Measurements from ENCODE around the gene UFD1.
A peak's percentile ranks its signal among the peaks of the same experiment; 100 is the strongest.
"Not testable (repeated sequence)": the region's sequence is repeated elsewhere in the genome, so short reads cannot be mapped to it uniquely, and the experiment has no call there.

UFD1 gene

DNA sequence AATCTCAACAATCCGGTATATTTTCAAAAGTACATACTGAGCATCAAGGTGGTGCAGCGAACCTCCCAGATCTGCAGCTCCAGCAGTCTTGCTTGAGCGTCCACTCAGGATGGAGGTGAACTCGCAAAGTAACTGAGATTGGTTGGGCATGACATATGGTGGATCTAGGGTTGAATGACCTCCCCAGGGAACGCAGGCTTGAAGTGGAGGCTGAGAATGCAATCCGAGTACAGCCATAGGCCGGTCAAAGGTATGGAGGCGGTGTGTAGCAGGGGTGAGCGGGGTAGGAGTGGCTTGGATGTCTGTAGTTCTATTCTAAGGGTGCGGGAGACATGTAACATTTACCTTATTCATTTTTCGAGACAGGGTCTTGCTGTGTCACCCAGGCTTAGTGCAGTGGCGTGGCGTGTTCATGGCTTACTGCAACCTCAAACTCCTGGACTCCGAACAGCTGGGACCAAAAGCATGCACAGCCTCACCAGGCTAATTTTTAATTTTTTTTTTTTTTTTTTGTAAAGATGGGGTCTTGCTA, 30.9 kb downstream of the UFD1 start:
- peak; percentile 55 for ATAC-seq (ENCODE audit: low read depth)
- peak overlapping the region; percentile 84 for H3K4me3 ChIP-seq (ENCODE audit: severe bottlenecking)
- no peak for DNase-seq (ENCODE audit: low spot score)
- H3K27ac ChIP-seq (ENCODE audit: poor library complexity, severe bottlenecking) = peak overlapping the region; percentile 67
- H3K27me3 ChIP-seq (ENCODE audit: insufficient read depth, poor library complexity, severe bottlenecking) = no peaks in the 10 kb centered on the region
- H3K9me3 ChIP-seq (ENCODE audit: severe bottlenecking) = no peaks in the 10 kb centered on the region
- H3K4me1 ChIP-seq (ENCODE audit: insufficient read depth, poor library complexity, severe bottlenecking) = no peaks in the 10 kb centered on the region
- TF ChIP-seq, protein P1, sequence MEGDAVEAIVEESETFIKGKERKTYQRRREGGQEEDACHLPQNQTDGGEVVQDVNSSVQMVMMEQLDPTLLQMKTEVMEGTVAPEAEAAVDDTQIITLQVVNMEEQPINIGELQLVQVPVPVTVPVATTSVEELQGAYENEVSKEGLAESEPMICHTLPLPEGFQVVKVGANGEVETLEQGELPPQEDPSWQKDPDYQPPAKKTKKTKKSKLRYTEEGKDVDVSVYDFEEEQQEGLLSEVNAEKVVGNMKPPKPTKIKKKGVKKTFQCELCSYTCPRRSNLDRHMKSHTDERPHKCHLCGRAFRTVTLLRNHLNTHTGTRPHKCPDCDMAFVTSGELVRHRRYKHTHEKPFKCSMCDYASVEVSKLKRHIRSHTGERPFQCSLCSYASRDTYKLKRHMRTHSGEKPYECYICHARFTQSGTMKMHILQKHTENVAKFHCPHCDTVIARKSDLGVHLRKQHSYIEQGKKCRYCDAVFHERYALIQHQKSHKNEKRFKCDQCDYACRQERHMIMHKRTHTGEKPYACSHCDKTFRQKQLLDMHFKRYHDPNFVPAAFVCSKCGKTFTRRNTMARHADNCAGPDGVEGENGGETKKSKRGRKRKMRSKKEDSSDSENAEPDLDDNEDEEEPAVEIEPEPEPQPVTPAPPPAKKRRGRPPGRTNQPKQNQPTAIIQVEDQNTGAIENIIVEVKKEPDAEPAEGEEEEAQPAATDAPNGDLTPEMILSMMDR (IDR thresholded peaks at IDR 0.05; ENCODE audit: poor library complexity, severe bottlenecking) = no peak
- H3K36me3 ChIP-seq (ENCODE audit: low read depth) = peaks cover 60% of the 10 kb centered on the region

DNA sequence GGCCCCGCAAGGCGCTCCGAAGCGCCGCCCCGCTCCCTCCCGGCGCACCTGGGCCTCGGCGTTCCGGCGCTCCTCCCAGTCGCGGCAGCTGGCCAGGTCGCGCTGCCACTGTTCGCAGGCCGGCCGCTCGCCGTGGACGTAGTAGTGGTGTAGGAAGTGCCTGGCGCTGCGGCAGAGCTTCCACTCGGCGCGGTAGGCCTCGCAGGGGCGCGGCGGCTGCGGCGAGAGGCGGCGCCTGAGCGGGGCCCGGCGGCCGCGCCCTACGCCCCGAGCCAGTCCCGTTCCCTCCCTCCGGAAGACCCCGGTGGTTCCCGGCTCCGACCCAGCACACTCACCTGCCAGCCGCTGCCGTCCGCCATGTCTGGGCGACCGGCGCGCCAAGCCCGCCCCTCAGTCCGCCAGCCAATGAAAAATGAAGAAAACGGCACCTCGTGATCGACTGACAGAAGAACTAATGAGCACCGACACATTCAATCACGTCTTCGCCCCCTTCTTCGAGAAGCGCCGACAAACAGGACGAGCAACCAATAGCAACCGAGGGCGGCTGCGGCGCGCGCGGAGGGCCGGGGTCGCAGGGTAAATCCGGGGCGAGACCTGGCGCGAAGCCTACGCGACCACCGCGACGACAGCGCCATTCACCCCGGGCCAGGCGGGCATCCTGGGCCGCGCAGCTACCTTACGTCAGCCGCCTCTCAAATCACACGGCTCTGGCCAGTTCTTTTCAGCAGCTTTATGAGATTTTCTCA, 31.5 kb downstream of the UFD1 start, which contains the start of gene C22orf39:
TSS of gene C22orf39 (minus strand) at position 382 of the 746 bp plus-strand sequence. CDS start at position 359, 23 bp downstream.
- Histone ChIP-seq H3K4me3 (ENCODE audit: severe bottlenecking) (peak within 1 kb of the TSS; percentile 84), H3K9me3 (ENCODE audit: severe bottlenecking) (no peaks in the 10 kb centered on the region), H3K27ac (ENCODE audit: poor library complexity, severe bottlenecking) (peak within 1 kb of the TSS; percentile 67), H3K36me3 (ENCODE audit: low read depth) (peaks cover 60% of the 10 kb centered on the region), H3K4me1 (ENCODE audit: insufficient read depth, poor library complexity, severe bottlenecking) (no peaks in the 10 kb centered on the region), H3K27me3 (ENCODE audit: insufficient read depth, poor library complexity, severe bottlenecking) (no peaks in the 10 kb centered on the region)
- peak; percentile 83 for DNase-seq (ENCODE audit: low spot score)
- TF ChIP-seq, protein P1 (IDR thresholded peaks at IDR 0.05; ENCODE audit: poor library complexity, severe bottlenecking) = no peak
- peak; percentile 88 for ATAC-seq (ENCODE audit: low read depth)

DNA sequence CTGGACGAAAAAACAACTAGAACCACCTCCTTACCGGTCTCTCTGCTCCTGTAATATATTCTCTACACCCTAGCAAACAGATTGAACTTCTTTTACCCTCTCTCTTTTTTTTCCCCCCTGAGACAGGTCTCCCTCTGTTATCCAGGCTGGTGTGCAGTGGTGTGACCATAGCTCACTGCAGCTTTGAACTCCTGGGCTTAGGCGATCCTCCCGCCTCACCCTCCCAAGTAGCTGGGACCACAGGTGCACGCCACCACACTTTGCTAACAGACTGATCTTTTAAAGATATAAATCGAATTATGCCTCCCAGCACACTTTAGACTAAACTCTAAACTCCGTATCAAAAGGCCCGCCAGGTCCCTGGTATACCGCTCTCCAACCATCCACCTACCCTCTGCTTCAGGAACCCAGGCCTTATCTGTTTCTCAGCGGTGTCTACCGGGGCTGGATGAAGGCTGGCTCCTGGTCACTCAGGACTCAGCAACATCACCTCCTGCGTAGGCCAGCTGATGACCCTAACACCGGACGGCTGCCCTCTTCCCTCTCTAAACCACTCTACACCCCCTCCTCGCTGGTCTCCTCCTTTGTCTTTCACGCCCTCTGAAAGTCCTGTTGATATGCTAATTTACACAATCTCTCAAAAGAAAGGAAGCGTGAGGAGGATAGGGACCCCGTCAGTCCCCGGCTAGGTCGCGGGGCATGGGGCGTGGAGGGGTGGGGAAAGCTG, 32.2 kb downstream of the UFD1 start:
- TF ChIP-seq, protein P1 (IDR thresholded peaks at IDR 0.05; ENCODE audit: poor library complexity, severe bottlenecking) = no peak
- ATAC-seq (ENCODE audit: low read depth) = peak; percentile 4
- H3K27me3 ChIP-seq (ENCODE audit: insufficient read depth, poor library complexity, severe bottlenecking) = no peaks in the 10 kb centered on the region
- H3K9me3 ChIP-seq (ENCODE audit: severe bottlenecking) = no peaks in the 10 kb centered on the region
- H3K4me1 ChIP-seq (ENCODE audit: insufficient read depth, poor library complexity, severe bottlenecking) = no peaks in the 10 kb centered on the region
- peak overlapping the region; percentile 84 for H3K4me3 ChIP-seq (ENCODE audit: severe bottlenecking)
- no peak for DNase-seq (ENCODE audit: low spot score)
- peaks cover 60% of the 10 kb centered on the region for H3K36me3 ChIP-seq (ENCODE audit: low read depth)
- H3K27ac ChIP-seq (ENCODE audit: poor library complexity, severe bottlenecking) = peak overlapping the region; percentile 67

DNA sequence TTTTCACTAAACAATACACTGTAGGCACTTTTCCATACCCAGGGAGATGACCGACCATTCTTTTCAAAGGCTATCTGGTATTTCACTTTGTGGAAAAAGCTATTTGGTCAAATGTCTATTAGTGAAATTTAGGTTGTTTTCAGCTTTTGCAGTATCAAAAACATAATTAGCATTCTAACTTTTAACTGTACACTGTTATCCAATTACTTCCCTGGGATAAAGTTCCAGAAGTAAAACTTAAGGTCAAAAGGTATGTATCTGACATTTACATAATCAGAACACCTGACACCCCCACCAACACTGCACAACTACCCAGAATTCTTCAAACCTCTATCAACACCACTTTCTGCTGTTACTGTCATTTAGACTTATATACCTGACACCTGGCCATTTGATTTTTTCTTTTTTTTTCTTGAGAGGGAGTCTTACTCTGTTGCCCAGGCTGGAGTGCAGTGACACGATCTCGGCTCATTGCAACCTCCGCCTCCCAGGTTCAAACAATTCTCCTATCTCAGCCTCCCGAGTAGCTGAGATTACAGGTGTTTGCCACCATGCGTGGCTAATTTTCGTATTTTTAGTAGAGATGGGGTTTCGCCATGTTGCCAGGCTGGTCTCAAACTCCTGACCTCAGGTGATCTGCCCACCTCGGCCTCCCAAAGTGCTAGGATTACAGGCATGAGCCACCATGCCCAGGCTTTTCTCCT, 33.6 kb downstream of the UFD1 start:
- not testable (repeated sequence) for ATAC-seq (ENCODE audit: low read depth); H3K9me3 ChIP-seq (ENCODE audit: severe bottlenecking); DNase-seq (ENCODE audit: low spot score); H3K27me3 ChIP-seq (ENCODE audit: insufficient read depth, poor library complexity, severe bottlenecking); H3K27ac ChIP-seq (ENCODE audit: poor library complexity, severe bottlenecking); H3K4me3 ChIP-seq (ENCODE audit: severe bottlenecking); H3K4me1 ChIP-seq (ENCODE audit: insufficient read depth, poor library complexity, severe bottlenecking)
- H3K36me3 ChIP-seq (ENCODE audit: low read depth) = peaks cover 58% of the 10 kb centered on the region

All from RWPE2 (cell line).